ENCODE measurements around the gene DENND6A. TPM values are rescaled to one million over a fixed set of nuclear protein-coding genes. Genes with fewer than 3 reads are reported as not detected.

DENND6A gene
- total RNA-seq, 4 donors from 2014 or later: 15.2 to 36.3 (median 24.5) TPM

- no peak for DNase-seq
- Histone ChIP-seq H3K4me1 (peaks cover 0 to 14% (median 0%) of the 10 kb centered on the region in 4 donors), H3K9me3 (no peaks in the 10 kb centered on the region), H3K4me3 (no peak overlapping the region), H3K27ac (no peak overlapping the region), H3K27me3 (no peaks in the 10 kb centered on the region), H3K36me3 (peaks cover 0 to 10% (median 0%) of the 10 kb centered on the region in 3 donors)
- TF ChIP-seq CTCF (IDR thresholded peaks at IDR 0.05) (no peak), POLR2A (IDR thresholded peaks at IDR 0.05) (no peak)
These were observed 10.6 kb downstream of the DENND6A start for GRCh38 chr3:57682284-57682683.

GRCh38 chr3:57681691-57682090 is 11.2 kb downstream of the DENND6A start:
- Histone ChIP-seq H3K4me1 (peaks cover 0 to 8% (median 0%) of the 10 kb centered on the region in 4 donors), H3K36me3 (peaks cover 0 to 10% (median 0%) of the 10 kb centered on the region in 3 donors), H3K4me3 (no peak overlapping the region), H3K9me3 (no peaks in the 10 kb centered on the region), H3K27me3 (no peaks in the 10 kb centered on the region), H3K27ac (no peak overlapping the region)
- TF ChIP-seq POLR2A (IDR thresholded peaks at IDR 0.05): no peak
- no peak for TF ChIP-seq CTCF (IDR thresholded peaks at IDR 0.05)
- DNase-seq: no peak

GRCh38 chr3:57680046-57680445 is 12.8 kb downstream of the DENND6A start:
- H3K9me3 ChIP-seq: no peaks in the 10 kb centered on the region
- TF ChIP-seq POLR2A (IDR thresholded peaks at IDR 0.05) (no peak), CTCF (IDR thresholded peaks at IDR 0.05) (no peak)
- no peaks in the 10 kb centered on the region for H3K27me3 ChIP-seq
- H3K4me1 ChIP-seq: no peaks in the 10 kb centered on the region
- DNase-seq: no peak
- peaks cover 0 to 10% (median 0%) of the 10 kb centered on the region in 3 donors for H3K36me3 ChIP-seq
- H3K27ac ChIP-seq: no peak overlapping the region
- no peak overlapping the region for H3K4me3 ChIP-seq

- no peak overlapping the region for H3K27ac ChIP-seq
- no peaks in the 10 kb centered on the region for H3K4me1 ChIP-seq
- peaks cover 0 to 5% (median 0%) of the 10 kb centered on the region in 3 donors for H3K36me3 ChIP-seq
- DNase-seq: no peak
- no peak overlapping the region for H3K4me3 ChIP-seq
- H3K9me3 ChIP-seq: no peaks in the 10 kb centered on the region
- H3K27me3 ChIP-seq: no peaks in the 10 kb centered on the region
- TF ChIP-seq CTCF (IDR thresholded peaks at IDR 0.05) (no peak), POLR2A (IDR thresholded peaks at IDR 0.05) (no peak)
These were observed 17.3 kb downstream of the DENND6A start for GRCh38 chr3:57675530-57675929.

GRCh38 chr3:57673156-57673555 is 19.7 kb downstream of the DENND6A start:
- H3K36me3 ChIP-seq: peaks cover 0 to 23% (median 0%) of the 10 kb centered on the region in 3 donors
- TF ChIP-seq POLR2A (IDR thresholded peaks at IDR 0.05) (no peak), CTCF (IDR thresholded peaks at IDR 0.05) (no peak)
- H3K27me3 ChIP-seq: no peaks in the 10 kb centered on the region
- no peak overlapping the region for H3K4me3 ChIP-seq
- DNase-seq: no peak
- H3K4me1 ChIP-seq: no peaks in the 10 kb centered on the region
- no peaks in the 10 kb centered on the region for H3K9me3 ChIP-seq
- no peak overlapping the region for H3K27ac ChIP-seq

- Histone ChIP-seq H3K4me1 (no peaks in the 10 kb centered on the region), H3K9me3 (no peaks in the 10 kb centered on the region), H3K27me3 (no peaks in the 10 kb centered on the region), H3K4me3 (no peak overlapping the region), H3K27ac (no peak overlapping the region), H3K36me3 (peaks cover 0 to 35% (median 0%) of the 10 kb centered on the region in 3 donors)
- TF ChIP-seq CTCF (IDR thresholded peaks at IDR 0.05) (no peak), POLR2A (IDR thresholded peaks at IDR 0.05) (no peak)
- DNase-seq: no peak
These were observed 22.3 kb downstream of the DENND6A start for GRCh38 chr3:57670543-57670942.

Measured in Peyer's patch (tissue), 4 donors.